HFF-Myc (cell line): ENCODE results near the gene ZNF275.

Experiments used
- DNase-seq: peaks from one replicate; pipeline ENCODE4 v3.0.0-alpha.2; 2011; ENCODE audit warnings: low read depth; ENCODE audit errors: extremely low read depth
- H3K4me3 ChIP-seq: replicated peaks from 2 replicates; pipeline ENCODE4 v1.5.1; 2011; ENCODE audit warnings: low read depth, mild to moderate bottlenecking, control low read depth, low read length
- CTCF ChIP-seq: IDR thresholded peaks from 2 replicates; pipeline ENCODE4 v1.5.1; 2012; ENCODE audit warnings: mild to moderate bottlenecking, low read depth, low read length, control low read depth; ENCODE audit errors: missing control alignments

The ZNF275 gene

GRCh38 chrX:153357877-153358276, 23.9 kb downstream of the ZNF275 start:
- no peak for DNase-seq
- no peak for TF ChIP-seq CTCF
- no peak overlapping the region for H3K4me3 ChIP-seq

- H3K4me3 ChIP-seq, result no peak overlapping the region
- DNase-seq, result no peak
- no peak for TF ChIP-seq CTCF
These were observed 27.9 kb downstream of the ZNF275 start for GRCh38 chrX:153361781-153362397.

DNA sequence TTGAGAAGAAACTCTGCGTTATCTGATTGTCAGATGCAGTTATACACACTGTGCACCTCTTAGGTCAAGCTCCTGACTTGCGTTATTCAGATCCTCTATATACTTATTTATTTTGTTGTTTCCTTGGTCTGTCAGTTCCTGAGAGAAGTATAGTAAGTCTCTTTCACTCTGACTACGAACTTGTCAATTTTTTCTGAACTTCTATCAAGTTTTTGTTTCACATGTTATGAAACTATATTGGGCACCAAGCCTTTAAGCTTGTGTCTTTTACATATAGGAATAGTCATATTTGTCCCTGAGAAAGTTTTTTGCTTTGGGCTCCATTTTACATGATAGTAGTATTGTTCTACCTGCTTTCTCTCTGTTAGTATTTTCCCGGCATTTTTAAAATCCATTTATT, 31.7 kb downstream of the ZNF275 start:
- DNase-seq, result no peak
- TF ChIP-seq CTCF, result no peak
- H3K4me3 ChIP-seq, result no peak overlapping the region

DNA sequence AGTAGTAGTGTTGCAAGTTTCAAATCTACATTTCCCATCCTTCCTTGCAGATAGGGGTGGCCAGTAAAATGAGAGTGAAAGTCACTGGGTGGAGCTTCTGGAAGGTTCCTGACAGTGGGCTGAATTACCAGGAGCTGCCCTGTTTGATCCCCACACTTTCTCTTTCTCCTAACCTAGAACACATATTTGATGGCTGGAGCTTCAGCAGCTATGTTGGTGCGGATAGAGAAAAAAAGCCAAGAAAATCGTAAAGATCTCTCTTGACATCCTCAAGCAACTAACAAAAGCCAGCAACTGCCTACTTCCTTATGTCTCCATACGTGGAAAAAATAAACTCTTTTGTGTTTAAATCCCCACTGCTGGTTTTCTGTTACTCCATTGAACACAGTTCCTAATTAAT, 32.2 kb downstream of the ZNF275 start:
- no peak overlapping the region for H3K4me3 ChIP-seq
- no peak for TF ChIP-seq CTCF
- no peak for DNase-seq

GRCh38 chrX:153366878-153367538, 33.1 kb downstream of the ZNF275 start:
- no peak for TF ChIP-seq CTCF
- DNase-seq, result no peak

DNA sequence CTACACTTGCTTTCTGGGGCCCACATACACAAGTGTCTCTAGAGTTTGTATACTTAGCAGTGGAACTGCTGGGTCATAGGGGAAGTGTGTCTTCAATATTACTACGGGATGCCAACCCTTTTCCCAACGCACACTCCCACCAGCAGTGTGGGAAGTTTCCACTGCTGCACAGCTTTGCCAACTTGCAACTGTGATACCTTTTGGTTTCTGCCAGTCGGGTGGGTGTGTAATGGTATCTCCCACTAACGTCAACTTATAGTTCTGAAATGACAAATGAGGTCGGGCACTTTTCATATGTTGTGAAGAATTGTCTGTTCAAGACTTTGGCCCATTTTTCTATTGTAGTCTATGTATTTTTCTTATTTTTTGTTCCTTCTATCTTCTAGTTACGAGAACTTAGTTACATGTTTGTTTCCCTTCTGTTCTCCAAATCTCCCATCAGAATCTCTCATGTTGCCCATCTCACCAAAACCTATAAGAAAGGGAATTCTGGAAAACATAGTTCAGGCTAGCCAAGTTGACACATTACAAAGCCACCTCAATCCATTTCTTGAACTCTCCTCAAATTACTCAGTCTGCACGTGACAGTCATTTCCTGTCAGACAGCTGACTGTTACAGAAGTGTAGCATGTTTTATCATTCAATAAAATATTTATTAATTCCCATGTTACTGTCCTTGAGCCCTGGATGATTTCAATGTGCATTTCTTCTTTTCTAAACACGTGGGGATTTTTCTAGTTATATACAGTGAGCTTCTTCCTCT, 36.5 kb downstream of the ZNF275 start:
- no peak overlapping the region for H3K4me3 ChIP-seq
- DNase-seq, result no peak
- no peak for TF ChIP-seq CTCF

More at GRCh38 chrX:153366878-153367538, 33.1 kb downstream of the ZNF275 start:
- no peak overlapping the region for H3K4me3 ChIP-seq
